ENCODE results near the gene MRPL52.
A peak's percentile ranks its signal among the peaks of the same experiment; 100 is the strongest.
"Not testable (repeated sequence)": the region's sequence is repeated elsewhere in the genome, so short reads cannot be mapped to it uniquely, and the experiment has no call there.

The MRPL52 gene

DNA sequence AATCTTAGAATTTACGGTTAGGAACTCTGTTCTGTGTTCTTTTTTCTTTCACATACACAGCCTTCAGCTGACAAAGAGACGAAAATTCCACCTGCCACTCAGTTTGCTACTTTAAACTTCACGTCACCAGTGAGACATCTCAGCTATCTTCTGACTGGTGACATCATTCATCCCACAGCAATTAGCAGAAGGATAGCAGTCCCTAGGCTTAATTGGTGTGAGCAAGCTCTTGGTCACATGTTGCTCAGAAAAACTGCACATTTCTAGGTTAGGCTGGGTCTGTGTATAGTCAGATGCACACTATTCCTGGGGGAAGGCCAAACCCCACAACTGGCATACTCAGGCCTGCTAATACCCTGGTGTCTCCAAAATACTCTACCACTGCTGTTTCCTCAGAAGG, 38.4 kb upstream of the MRPL52 start:
- Histone ChIP-seq H3K27me3 (no peaks in the 10 kb centered on the region), H3K4me3 (ENCODE audit: low read depth in 1 of 2, low read length in 1 of 2) (no peak overlapping the region), H3K9me3 (no peaks in the 10 kb centered on the region), H3K36me3 (no peaks in the 10 kb centered on the region), H3K4me1 (ENCODE audit: control insufficient read depth in 1 of 2, insufficient read depth in 1 of 2, low read depth in 1 of 2, low read length in 1 of 2) (peaks cover 10 to 31% of the 10 kb centered on the region in 2 experiments), H3K27ac (peak overlapping the region; percentile 23)
- TF ChIP-seq, protein P1, sequence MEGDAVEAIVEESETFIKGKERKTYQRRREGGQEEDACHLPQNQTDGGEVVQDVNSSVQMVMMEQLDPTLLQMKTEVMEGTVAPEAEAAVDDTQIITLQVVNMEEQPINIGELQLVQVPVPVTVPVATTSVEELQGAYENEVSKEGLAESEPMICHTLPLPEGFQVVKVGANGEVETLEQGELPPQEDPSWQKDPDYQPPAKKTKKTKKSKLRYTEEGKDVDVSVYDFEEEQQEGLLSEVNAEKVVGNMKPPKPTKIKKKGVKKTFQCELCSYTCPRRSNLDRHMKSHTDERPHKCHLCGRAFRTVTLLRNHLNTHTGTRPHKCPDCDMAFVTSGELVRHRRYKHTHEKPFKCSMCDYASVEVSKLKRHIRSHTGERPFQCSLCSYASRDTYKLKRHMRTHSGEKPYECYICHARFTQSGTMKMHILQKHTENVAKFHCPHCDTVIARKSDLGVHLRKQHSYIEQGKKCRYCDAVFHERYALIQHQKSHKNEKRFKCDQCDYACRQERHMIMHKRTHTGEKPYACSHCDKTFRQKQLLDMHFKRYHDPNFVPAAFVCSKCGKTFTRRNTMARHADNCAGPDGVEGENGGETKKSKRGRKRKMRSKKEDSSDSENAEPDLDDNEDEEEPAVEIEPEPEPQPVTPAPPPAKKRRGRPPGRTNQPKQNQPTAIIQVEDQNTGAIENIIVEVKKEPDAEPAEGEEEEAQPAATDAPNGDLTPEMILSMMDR (IDR thresholded peaks at IDR 0.05) = no peak

DNA sequence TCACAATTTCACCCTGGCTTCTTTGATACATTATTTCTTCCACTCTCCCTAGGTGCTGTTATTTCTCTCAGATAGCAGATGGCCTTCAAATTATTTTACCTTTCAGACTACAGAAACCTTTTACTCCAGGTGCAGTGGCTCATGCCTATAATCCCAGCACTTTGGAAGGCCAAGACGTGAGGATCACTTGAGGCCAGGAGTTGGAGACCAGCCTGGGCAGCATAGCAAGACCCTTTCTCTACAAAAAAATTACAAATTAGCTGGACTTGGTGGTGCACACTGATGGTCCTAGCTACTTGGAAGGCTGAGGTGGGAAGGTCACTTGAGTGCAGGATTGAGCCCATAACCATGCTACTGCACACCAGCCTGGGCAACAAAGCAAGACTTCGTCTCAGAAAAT, 37.5 kb upstream of the MRPL52 start:
- H3K9me3 ChIP-seq = no peaks in the 10 kb centered on the region
- TF ChIP-seq, protein P1 (IDR thresholded peaks at IDR 0.05) = no peak
- H3K27me3 ChIP-seq = no peaks in the 10 kb centered on the region
- no peak overlapping the region for H3K4me3 ChIP-seq (ENCODE audit: low read depth in 1 of 2, low read length in 1 of 2)
- H3K36me3 ChIP-seq = no peaks in the 10 kb centered on the region
- H3K4me1 ChIP-seq (ENCODE audit: control insufficient read depth in 1 of 2, insufficient read depth in 1 of 2, low read depth in 1 of 2, low read length in 1 of 2) = peaks cover 19 to 39% of the 10 kb centered on the region in 2 experiments
- H3K27ac ChIP-seq = no peak overlapping the region

DNA sequence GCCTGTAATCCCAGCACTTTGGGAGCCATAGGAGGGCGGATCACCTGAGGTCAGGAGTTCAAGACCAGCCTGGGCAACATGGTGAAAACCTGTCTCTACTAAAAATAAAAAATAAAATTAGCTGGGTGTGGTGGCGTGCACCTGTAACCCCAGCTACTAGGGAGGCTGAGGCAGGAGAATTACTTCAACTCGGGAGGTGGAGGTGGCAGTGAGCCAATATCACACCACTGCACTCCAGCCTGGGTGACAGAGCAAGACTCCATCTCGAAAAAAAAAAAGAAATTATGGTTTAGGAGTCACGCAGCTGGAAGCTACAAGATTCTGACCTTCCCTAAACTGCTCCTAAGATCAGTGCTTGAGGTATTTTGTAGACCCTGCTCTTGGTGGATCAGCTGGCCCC, 36.1 kb upstream of the MRPL52 start:
- not testable (repeated sequence) for H3K4me3 ChIP-seq (ENCODE audit: low read depth in 1 of 2, low read length in 1 of 2); H3K27me3 ChIP-seq; H3K9me3 ChIP-seq; H3K36me3 ChIP-seq; H3K27ac ChIP-seq
- H3K4me1 ChIP-seq (ENCODE audit: control insufficient read depth in 1 of 2, insufficient read depth in 1 of 2, low read depth in 1 of 2, low read length in 1 of 2) = peaks cover 33 to 53% of the 10 kb centered on the region in 2 experiments

DNA sequence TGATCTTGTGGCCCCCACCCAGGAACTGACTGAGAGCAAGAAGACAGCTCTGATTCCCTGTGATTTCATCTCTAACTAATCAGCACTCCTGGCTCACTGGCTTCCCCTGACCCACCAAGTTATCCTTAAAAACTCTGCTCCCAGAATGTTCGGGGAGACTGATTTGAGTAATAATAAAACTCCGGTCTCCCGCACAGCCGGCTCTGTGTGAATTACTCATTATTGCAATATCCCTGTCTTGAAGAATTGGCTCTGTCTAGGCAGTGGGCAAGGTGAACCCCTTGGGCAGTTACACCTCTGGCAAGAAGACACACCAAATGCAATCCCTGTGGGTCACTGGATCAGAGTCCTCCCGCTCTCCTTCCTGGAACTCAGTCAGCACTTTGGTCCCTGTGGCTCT, 35.7 kb upstream of the MRPL52 start:
- H3K36me3 ChIP-seq = no peaks in the 10 kb centered on the region
- no peaks in the 10 kb centered on the region for H3K9me3 ChIP-seq
- H3K27me3 ChIP-seq = no peaks in the 10 kb centered on the region
- TF ChIP-seq, protein P1 (IDR thresholded peaks at IDR 0.05) = no peak
- H3K27ac ChIP-seq = no peak overlapping the region
- H3K4me3 ChIP-seq (ENCODE audit: low read depth in 1 of 2, low read length in 1 of 2) = no peak overlapping the region
- peaks cover 37 to 58% of the 10 kb centered on the region in 2 experiments for H3K4me1 ChIP-seq (ENCODE audit: control insufficient read depth in 1 of 2, insufficient read depth in 1 of 2, low read depth in 1 of 2, low read length in 1 of 2)

DNA sequence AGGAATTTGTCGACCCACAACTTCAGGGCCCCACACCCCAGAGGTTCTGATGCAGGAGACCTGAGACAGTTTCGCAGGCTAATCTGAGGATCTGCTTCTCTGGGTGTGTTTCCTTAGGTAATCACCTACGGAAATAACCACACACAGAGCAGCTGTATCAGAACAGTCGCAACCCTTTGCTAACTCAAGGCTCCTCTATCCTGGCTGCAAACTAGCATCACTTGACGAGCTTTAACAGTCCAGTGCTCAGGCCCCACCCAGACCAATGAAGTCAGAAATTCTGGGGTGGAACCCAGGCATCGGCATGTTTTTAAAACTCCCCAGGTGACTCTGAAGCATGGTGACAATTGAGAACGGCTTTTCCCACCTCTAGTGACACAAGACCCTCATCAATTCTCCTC, 35.1 kb upstream of the MRPL52 start:
- Histone ChIP-seq H3K36me3 (no peaks in the 10 kb centered on the region), H3K4me1 (ENCODE audit: control insufficient read depth in 1 of 2, insufficient read depth in 1 of 2, low read depth in 1 of 2, low read length in 1 of 2) (peaks cover 39 to 62% of the 10 kb centered on the region in 2 experiments)
- TF ChIP-seq, protein P1 (IDR thresholded peaks at IDR 0.05) = no peak

DNA sequence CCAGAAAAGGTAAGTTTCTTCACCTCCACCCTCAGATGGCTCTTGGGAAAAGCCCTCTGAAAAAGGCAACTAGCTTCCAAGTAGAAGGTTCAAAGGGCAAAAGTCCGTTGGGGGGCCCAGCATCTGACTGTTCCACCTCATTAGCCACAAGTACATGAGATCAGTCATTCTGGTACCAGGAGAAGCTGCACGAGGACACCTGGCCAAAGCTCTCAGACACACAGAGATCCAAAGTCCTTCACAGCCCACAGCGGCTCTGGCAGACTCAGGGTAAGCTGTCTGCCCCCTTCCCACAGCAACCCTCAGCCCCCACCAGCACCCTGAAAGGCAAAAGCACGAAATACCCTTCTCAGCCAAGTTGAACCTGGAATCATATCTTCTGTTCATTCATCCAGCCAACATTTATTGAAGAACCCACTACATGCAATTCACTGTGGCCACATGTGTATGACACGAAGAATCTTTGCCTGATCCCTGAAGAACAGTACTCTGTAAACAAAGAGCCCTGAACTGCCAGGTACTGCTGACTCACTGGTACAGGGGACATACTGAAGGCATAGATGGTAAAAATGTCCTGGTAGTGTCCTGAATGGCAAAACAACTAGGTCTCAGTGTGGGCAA, 33.5 kb upstream of the MRPL52 start:
- Histone ChIP-seq H3K27me3 (no peaks in the 10 kb centered on the region), H3K36me3 (no peaks in the 10 kb centered on the region), H3K27ac (no peak overlapping the region), H3K4me1 (ENCODE audit: control insufficient read depth in 1 of 2, insufficient read depth in 1 of 2, low read depth in 1 of 2, low read length in 1 of 2) (peaks cover 41 to 63% of the 10 kb centered on the region in 2 experiments), H3K4me3 (ENCODE audit: low read depth in 1 of 2, low read length in 1 of 2) (no peak overlapping the region), H3K9me3 (no peaks in the 10 kb centered on the region)
- TF ChIP-seq, protein P1 (IDR thresholded peaks at IDR 0.05) = no peak

More for the DNA sequence above, 35.1 kb upstream of the MRPL52 start:
- Histone ChIP-seq H3K4me3 (ENCODE audit: low read depth in 1 of 2, low read length in 1 of 2) (no peak overlapping the region), H3K27ac (no peak overlapping the region), H3K27me3 (no peaks in the 10 kb centered on the region), H3K9me3 (no peaks in the 10 kb centered on the region)
